GM18867 (cell line): ENCODE data around the gene MAP2K5.

Experiments
- ATAC-seq: cut with Tn5 transposase; IDR thresholded peaks from one replicate; pipeline ENCODE4 v1.9.1; 2021; ENCODE audit warnings: mild to moderate bottlenecking, moderate library complexity; ENCODE audit not compliant: unreplicated experiment

MAP2K5 gene

DNA sequence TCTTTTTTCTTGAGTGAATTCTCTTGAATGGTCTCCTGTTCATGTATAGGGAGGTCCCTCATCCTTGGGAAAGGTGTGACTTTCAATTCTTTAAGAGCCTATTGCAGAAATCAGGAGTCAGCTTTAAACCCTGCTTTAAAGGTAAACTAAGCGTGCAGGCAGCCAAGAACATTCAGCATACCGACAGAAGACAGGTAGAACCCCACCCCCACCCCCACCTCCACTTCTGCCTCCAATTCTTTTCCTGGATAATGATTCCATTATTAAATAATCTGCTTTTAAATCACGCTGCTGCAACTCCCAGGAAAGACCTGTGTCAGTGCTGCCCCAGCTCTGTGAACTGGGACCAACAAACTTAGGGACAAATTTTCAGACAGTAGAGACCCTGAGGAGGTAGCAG, 233.5 kb downstream of the MAP2K5 start:
- ATAC-seq: no peak

DNA sequence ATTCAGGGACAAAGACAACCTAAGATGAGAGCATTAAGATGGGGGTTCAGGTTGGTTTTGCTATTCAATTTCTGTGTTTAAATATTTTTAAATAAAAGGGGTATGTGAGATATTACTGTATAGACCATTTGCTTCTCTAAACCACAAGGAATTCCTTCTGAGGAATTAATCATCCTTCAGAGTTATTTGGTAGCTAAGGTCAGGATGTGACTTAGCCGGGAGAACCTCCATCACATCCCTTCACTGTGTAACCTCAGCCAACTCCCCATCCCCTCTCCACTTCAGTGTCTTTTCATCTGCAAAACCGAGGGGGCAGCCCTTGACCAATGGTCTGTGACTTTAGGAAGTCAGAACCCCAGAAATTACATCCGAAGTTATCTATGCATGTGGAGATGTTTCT, 234.1 kb downstream of the MAP2K5 start:
- ATAC-seq: no peak

DNA sequence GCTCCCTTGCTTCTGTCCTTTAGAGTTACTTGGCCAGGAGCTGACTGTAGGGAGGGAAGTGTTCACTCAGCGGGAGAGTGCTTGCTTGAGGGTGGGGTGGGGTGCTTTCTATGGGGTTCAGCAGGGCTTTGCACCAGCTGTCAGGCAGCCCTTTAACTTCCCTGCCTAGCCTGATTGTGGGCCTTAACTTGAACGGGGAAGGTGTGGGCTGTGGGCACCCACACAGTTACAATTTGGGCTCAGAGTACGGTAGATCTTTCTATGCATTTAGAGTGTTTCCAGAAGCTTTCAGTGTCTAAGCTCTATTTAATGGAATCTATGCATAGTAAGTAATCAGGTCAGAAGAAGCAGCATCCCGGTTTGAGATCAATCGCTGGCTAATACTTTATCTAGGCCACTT, 234.6 kb downstream of the MAP2K5 start:
- no peak for ATAC-seq

DNA sequence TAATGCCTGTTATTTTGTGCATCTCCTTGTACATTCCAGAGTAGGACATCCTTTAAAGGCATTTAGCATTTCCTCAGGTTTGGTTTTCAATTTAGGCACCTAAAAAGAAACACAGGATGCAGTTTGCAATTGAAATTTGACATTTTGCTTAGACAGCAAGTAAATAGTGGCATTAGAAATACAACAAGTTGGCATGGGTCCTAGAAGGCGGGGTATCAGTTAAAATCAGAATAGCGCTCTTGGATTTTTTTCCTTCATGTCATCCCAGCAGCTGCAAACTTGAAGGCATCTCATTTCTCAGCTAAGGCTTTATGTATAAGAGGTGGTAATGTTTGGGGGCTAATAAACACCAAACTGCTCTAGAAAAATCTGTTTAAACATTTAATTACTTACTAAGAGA, 235.3 kb downstream of the MAP2K5 start:
- ATAC-seq: no peak

DNA sequence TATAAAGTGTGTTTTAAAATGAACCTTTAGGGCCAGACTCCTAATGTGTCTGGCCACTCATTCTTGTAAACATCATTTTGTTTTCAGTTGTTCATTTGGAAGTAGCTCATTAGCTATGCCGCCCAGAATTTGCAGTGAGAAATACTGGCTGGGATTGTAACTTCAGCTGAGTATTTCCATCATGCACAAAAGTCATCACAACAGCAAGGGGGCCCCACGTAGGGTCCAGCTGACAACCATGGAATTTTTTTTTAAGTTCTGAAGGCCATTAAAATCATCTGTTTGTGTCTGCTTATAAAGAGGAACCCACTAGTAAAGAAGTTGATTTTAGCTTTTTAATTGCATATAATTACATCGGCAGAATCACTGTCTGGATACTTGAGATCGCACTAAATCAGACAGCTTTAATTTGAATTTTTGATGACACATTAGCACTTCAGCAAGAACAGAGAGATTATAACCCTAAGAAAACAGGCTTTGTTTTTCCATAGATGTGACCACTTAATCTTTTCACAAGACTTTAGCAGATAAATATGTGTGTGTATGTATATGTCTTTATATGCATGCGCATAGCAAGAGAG, 236.6 kb downstream of the MAP2K5 start:
- ATAC-seq: no peak

DNA sequence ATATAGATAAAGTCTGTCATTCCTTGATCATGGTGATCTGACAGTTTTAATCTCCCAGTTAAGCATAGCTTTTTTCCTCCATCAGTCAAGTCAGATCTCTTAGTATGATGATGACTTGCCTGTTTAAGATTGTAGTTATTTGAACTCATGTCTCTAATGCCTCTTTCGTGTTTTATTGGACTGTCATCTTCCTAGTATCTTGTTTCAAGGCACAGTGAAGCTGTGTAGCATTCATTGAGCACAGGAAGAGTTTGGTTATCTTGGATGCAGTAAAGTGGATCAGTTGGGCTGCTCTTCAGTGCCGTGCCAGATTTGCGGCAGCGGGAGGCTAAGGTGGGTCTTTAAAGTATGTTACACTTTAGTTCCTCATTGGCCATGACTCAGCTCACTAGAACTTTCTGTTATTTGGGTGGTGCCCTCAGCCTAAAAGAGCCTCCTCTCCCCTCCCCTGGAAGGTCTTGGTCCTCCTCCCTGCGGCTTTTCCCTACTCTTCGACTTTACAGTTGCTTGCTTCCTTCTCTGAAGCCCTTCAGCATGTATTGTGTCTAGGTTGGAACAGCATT, 237.1 kb downstream of the MAP2K5 start:
- no peak for ATAC-seq

DNA sequence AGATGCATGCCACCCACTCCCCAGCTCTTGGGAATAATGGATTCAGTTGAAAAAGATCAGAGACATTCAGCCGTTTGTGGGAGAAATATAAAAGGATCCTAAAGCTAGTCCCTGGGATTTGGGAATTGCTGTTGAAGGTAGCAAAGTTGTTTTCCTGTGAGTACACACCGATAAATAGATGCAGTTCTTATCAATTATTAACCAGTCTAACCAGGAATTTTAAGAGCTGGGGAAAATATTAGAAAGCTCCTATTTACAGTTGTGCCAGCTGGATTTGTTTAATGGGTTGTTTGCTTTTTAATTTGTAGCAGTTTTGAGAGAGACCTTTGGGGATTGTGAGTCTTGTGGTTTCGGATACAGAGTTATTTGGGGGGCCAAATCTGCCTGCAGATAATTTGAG, 238.6 kb downstream of the MAP2K5 start:
- no peak for ATAC-seq

DNA sequence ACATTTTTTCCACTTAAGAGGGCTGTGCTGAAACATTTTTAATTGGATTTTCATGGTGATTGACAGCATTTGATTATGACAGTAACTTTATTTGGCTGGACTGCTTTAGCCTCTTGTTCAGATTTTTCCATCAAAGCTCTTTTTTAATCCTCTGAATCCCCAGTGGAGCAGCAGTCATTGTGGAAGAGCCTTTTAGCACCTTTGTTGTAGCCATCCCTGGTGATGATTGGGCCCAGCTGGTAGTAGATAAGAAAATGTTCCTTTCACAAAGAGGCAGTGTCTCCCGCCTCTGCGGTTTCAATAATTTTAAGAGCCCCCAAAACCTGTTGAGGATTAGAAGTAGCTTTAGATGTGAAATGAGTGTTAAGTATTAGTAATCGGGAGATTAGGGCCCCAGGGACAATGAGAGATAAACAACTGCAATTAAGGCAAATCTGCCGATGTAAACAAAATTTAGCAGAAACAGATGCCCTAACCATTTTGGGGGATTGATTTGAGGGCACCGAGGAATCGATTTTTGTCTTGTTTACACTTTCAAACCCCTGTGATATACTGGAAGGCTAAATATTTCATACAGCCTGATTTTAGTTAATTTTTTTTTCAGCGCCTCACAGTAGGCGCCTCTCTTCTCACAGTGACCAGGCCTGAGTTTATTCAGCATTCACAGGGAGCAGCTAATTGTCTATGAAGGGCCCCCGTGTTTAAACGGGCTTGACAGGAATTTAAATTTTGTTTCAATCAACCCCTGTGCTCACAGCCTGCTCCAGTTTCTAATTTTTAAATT, 239.6 kb downstream of the MAP2K5 start:
- ATAC-seq: no peak

DNA sequence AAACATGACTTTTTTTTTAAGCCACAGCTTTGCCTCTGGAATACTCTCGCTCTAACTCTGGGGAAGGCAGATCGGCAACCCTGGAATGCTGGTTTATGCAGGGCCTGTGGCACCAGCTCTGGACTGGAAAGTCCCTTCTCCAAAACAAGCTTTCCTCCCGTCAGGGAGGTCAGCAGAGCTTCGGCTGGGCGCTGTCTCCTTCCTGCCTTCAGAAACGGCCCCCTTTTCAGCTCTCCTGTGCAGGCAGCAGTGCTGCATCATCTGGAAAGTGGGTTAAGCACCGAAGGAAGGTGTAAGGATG, 240.1 kb downstream of the MAP2K5 start:
- no peak for ATAC-seq

DNA sequence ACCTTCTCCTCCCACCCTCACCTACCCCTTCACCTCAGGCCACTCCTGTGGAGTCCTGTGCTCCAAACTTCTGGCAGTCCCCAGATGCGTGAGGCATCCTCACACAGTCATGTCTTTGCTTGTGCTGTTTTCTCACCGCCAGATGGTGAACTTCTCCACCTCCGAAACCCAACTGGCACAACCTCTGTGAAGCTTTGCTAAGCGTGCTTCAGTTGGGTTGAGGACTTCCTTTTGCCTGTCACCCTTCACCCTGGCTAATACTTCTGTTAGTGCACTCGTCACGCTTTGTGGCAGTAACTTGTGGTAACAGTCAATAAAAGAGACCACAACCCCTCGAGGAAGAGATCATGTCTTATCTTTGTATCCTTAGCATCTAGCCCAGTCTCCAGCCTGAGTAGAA, 240.8 kb downstream of the MAP2K5 start:
- ATAC-seq: peak; percentile 60

DNA sequence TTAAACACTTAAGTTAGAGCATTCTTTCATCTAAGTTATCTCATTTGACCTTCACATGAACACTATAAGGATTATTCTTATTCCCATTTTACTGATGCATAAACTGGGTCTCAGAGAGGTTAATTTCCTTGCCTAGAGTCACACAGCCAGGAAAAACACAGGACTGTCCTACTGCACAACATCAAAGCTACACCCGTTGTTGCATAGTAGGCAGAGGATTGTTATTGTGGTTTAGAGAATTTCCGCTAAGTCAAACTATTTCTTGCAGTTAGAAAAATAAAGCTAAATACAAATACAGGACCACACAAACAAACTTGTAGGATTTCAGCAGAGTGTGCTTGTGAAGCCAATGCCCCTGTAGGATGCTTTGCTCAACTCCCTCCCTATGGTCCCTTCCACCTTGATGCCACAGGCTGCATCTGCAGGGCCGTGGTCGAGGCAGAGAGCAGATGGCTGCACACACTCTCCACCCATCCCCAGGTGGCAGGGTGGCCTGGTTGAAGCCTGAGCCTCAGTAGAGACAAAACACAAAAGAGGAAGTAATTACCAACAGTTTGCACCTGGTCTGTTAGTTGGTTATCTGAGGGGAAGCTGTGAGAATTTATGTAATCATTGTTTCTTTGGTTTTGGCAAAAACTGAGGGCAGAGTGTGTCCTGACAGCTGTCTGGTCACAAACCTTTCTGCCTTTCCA, 241.7 kb downstream of the MAP2K5 start:
- ATAC-seq: peak; percentile 84

DNA sequence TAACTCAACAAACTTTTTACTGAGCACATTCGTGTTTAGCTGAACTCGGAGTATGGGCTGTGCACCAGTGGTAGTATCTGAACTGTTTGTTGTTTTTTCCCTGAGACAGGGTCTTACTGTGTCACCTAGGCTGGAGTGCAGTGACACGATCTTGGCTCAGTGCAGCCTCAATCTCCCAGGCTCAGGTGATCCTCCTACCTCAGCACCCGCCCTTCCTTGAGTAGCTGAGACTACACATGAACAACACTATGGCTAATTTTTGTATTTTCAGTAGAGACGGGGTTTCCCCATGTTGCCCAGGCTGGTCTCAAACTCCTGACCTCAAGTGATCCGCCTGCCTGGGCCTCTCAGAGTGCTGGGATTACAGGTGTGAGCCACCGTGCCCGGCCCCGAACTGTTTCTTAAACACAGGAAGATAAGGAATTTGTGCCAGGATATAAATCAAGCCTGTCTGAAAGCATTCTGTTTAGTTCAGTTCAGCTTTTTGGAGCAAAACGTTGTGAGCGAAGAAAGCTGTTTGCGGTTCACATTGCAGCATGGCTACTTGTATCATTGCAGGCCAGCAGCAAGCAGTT, 242.4 kb downstream of the MAP2K5 start:
- ATAC-seq: peak; percentile 21

DNA sequence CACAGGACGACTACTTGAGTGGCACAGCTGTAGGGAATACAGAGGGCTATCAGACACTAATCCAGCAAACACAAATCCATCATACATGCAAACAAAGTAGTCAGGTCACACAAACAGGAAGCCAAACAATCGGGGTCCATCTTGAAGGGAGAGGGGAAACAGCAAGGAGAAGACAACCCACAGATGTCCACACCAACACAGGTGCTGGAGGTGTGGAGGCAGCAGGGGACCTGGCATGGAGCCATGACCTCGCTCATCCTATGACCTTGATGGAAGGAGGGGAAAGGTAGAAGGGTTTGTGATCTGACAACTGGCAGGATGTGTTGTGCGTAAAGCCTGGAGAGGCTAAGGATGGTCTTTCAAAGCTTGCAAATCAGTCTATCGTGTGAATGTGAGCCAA, 242.9 kb downstream of the MAP2K5 start:
- ATAC-seq: no peak

DNA sequence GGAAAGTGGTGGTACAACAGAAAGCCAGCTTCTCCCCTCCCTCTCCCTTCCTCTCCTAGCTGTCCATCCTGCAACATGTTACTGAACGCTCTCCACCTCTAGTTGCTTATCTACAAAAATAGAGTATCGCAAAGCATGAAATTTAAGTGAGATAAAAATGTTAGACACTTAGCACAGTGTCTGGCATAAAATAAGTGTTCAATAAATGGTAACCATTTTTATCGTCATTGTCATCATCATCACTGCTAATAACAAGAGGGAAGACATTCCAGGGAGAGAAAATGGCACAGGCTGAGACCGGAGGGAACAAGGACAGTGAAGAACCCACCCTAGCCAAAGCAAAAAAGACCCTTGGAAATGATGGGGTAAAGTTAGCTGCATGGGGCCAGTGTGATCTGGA, 244.1 kb downstream of the MAP2K5 start:
- ATAC-seq: no peak

DNA sequence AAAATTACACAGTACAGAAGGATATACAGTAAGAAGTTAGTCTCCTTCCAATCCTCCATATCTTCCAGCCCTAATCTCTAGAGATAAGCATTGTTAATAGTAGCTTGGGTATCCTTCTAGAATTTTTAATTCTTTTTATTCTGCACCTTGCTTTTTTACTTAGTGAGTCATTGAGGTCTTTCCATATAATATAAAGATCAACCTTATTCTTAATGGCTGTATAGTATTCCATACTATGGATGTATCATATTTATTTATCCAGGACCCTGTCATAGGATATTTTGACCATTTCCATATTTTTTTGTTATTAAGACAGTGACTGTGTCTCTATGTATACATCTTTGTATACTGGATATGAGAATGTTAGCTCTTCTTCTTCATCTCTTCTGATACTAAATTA, 246.5 kb downstream of the MAP2K5 start:
- no peak for ATAC-seq

DNA sequence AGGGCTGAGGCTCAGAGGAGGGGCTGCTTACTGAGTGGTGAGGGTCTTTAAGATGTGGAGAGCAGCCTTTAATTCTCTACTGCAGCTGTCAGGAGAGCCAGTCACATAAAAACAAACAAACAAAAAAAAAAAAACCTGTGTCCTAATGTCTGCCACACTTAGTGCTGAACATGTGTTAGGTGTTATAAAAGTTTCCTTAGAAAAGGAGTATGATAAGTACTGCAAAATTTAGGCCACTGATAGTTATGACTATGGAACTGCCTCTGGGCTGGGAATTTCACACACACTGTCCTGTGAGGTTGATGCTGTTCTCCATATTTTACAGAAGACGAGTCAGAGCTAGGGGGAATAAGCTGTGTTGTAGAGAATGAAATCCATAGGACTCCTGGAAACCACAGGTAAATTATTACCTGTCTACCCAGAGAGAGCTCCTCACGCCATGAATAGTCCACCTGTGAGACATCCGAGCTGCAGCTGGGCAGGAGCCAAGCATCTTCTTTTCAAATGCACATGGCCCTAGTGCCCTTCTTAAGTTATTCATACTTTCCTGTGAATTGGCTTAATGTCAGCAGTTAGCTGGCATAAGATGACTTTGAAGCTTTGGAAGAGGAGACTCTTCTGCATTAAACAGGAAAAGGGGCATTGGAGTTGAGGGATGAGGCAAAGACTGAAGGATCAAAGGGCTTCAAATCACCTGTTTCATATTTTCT, 248.3 kb downstream of the MAP2K5 start:
- ATAC-seq: no peak

DNA sequence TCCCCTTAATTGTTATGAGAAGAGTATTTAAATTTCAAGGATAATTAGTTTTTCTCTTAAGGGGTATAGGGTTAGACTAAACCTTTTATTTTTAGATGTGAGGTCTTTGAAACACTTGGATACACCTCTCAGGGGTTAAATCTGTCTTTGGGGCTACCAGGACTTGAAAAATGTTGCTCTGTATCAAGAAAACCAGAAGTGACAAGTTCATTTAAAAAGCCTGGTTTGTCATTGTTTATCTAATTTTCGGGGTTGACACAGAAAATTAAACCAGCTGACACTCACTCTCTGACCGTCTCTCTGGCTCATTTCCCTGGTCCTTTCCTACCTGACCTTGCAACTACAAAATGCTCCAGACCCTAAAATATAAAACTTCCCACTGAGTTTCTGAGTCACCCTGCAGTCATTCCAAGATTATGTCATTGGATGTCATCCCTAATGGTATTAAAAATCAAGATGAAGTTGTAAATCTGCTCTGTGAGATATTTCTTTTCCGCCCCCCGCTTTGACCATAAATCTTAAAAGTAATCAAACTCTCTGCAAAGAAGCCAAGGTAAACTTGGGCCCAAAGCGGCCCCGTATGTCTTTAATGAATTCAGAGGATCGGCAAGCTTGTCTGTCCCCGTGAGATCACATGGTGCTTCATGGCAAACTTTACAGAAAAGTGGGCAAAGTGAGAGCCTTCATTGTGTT, 249.9 kb downstream of the MAP2K5 start:
- no peak for ATAC-seq

DNA sequence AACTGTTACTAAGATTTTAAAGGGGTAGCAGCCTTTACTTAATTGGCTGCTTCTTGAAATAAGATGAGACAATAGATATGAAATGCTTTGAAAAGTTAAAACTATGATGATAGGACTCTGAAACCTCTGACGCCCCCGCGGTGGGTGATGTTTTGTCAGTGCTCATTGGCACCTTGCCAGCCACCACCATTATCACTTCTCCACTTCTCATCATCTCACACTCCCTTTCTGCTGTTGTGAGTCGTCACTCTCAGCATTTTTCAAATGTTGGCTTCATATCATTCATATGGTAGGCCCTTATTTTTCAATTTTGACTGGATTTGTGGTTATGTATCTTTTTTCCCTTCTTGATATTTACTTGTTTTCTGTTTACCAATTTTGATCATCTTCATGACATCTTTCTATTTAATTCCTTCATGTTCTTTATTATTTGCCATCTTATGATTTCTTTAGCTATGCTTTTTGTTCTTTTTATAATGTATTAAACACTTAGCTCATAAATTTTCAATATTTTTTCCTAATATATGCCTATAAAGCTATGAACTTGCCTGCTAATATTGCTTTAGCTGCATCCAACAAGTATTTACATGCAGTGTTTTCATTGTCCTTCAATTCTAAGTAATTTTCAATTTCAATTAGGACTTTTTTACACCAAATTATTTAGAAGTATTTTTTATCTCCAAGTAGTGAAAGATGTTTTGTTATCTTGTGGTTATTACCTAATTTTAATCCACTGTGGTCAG, 252.5 kb downstream of the MAP2K5 start:
- no peak for ATAC-seq

DNA sequence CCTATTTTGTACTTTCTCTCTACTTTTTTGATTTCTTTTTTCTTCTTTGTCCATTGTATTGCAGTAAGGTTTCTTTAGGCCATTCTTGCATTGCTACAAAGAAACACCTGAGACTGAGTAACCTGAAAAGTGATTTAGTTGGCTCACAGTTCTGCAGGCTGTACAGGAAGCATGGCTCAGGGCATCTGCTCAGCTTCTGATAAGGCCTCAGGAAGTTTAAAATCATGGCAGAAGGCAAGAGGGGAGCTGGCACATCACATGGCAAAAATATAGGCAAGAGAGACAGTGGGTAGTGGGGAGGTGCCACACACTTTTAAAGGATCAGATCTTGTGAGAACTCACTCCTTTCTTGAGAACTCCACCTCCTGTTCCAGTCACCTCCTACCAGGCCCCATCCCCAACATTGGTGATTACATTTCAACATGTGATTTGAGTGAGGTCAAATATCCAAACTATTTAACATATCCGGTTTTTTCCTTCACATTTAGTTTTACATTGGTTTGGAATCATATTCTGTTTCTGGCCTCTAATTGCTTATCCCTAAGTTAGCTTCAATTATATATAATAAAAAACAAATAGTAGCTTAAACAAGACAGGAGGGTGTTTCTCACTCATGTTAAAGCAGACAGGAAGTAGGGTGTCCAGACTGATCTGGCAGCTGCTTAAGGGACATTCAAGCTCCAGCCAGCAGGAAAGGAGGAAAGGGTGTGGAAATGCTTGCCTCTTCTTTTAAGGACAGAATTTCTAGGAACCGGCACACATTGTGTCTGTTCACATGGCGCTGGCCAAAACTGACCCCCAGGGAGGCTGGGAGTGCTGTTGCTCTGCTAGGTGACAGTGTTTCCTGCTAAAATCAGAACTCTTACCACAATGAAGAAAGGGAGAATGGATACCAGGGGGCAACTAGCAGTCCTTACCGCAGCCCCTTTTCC, 254.0 kb downstream of the MAP2K5 start:
- ATAC-seq: no peak
